Measurements from ENCODE around the gene FAM89A. TPM values are rescaled to one million over a fixed set of nuclear protein-coding genes. Genes with fewer than 3 reads are reported as not detected.
A peak's percentile ranks its signal among the peaks of the same experiment; 100 is the strongest.

FAM89A gene
- total RNA-seq, 1 donor from 2014 or later = 20.9 TPM

- Mint-ChIP-seq H3K4me1 (ENCODE audit: low read depth) (peaks cover 34% of the 10 kb centered on the region), H3K27me3 (no peaks in the 10 kb centered on the region), H3K9me3 (ENCODE audit: low read depth) (no peaks in the 10 kb centered on the region), H3K4me3 (ENCODE audit: low read depth) (peak overlapping the region; percentile 57), H3K36me3 (ENCODE audit: insufficient read depth) (peaks cover 1% of the 10 kb centered on the region), H3K27ac (no peak overlapping the region)
- no peak for TF ChIP-seq CTCF (IDR thresholded peaks at IDR 0.05; ENCODE audit: unreplicated experiment)
- no peak for DNase-seq (ENCODE audit: low spot score, unreplicated experiment)
Observed at GRCh38 chr1:230976360-230976759, 63.7 kb downstream of the FAM89A start.

- Mint-ChIP-seq H3K4me3 (ENCODE audit: low read depth) (no peak overlapping the region), H3K27ac (no peak overlapping the region), H3K27me3 (no peaks in the 10 kb centered on the region), H3K36me3 (ENCODE audit: insufficient read depth) (peaks cover 1% of the 10 kb centered on the region), H3K9me3 (ENCODE audit: low read depth) (no peaks in the 10 kb centered on the region), H3K4me1 (ENCODE audit: low read depth) (peaks cover 34% of the 10 kb centered on the region)
- TF ChIP-seq CTCF (IDR thresholded peaks at IDR 0.05; ENCODE audit: unreplicated experiment) = no peak
- no peak for DNase-seq (ENCODE audit: low spot score, unreplicated experiment)
Observed at GRCh38 chr1:230975636-230976035, 64.4 kb downstream of the FAM89A start.

GRCh38 chr1:230972855-230973271 lies 67.2 kb downstream of the FAM89A start:
- Mint-ChIP-seq H3K4me3 (ENCODE audit: low read depth) (no peak overlapping the region), H3K27ac (no peak overlapping the region), H3K36me3 (ENCODE audit: insufficient read depth) (peaks cover 1% of the 10 kb centered on the region), H3K4me1 (ENCODE audit: low read depth) (peaks cover 26% of the 10 kb centered on the region), H3K27me3 (no peaks in the 10 kb centered on the region), H3K9me3 (ENCODE audit: low read depth) (no peaks in the 10 kb centered on the region)
- DNase-seq (ENCODE audit: low spot score, unreplicated experiment) = no peak
- no peak for TF ChIP-seq CTCF (IDR thresholded peaks at IDR 0.05; ENCODE audit: unreplicated experiment)

GRCh38 chr1:230971771-230972170 lies 68.3 kb downstream of the FAM89A start:
- Mint-ChIP-seq H3K9me3 (ENCODE audit: low read depth) (no peaks in the 10 kb centered on the region), H3K36me3 (ENCODE audit: insufficient read depth) (peaks cover 1% of the 10 kb centered on the region), H3K4me3 (ENCODE audit: low read depth) (no peak overlapping the region), H3K4me1 (ENCODE audit: low read depth) (peaks cover 20% of the 10 kb centered on the region), H3K27me3 (no peaks in the 10 kb centered on the region), H3K27ac (no peak overlapping the region)
- DNase-seq (ENCODE audit: low spot score, unreplicated experiment) = no peak
- TF ChIP-seq CTCF (IDR thresholded peaks at IDR 0.05; ENCODE audit: unreplicated experiment) = no peak

- TF ChIP-seq CTCF (IDR thresholded peaks at IDR 0.05; ENCODE audit: unreplicated experiment) = no peak
Observed at GRCh38 chr1:230970432-230970831, 69.6 kb downstream of the FAM89A start.

More at GRCh38 chr1:230970432-230970831, 69.6 kb downstream of the FAM89A start:
- no peak overlapping the region for H3K27ac Mint-ChIP-seq
- H3K9me3 Mint-ChIP-seq (ENCODE audit: low read depth) = peaks cover under 1% of the 10 kb centered on the region
- H3K36me3 Mint-ChIP-seq (ENCODE audit: insufficient read depth) = peaks cover 1% of the 10 kb centered on the region
- no peak for DNase-seq (ENCODE audit: low spot score, unreplicated experiment)
- no peaks in the 10 kb centered on the region for H3K27me3 Mint-ChIP-seq
- H3K4me1 Mint-ChIP-seq (ENCODE audit: low read depth) = peaks cover 19% of the 10 kb centered on the region
- no peak overlapping the region for H3K4me3 Mint-ChIP-seq (ENCODE audit: low read depth)

Other genes starting within 250 kb of the FAM89A start
- 67.8 and 70.1 TPM in 2 replicates for gene C1orf198, start 171.7 kb downstream of the FAM89A start, total RNA-seq
- gene TTC13, start 61.4 kb downstream of the FAM89A start, total RNA-seq = 22.3 and 26.9 TPM in 2 replicates
- 14.4 and 16.6 TPM in 2 replicates for gene ARV1, start 61.2 kb downstream of the FAM89A start, total RNA-seq
- 0.05 and 0.09 TPM in 2 replicates for gene TRIM67, start 121.8 kb upstream of the FAM89A start, total RNA-seq
- gene GNPAT, start 201.0 kb upstream of the FAM89A start, total RNA-seq = 69.9 and 70.2 TPM in 2 replicates

Data from progenitor cell of endocrine pancreas (in vitro differentiated cells).